ENCODE results near the gene FNDC1.
"Not testable (repeated sequence)": the region's sequence is repeated elsewhere in the genome, so short reads cannot be mapped to it uniquely, and the experiment has no call there.

Gene FNDC1

GRCh38 chr6:159282421-159282820 lies 113.2 kb downstream of the FNDC1 start:
- no peak for TF ChIP-seq CTCF (IDR thresholded peaks at IDR 0.05; ENCODE audit: control insufficient read depth, insufficient read depth, low read depth, low read length, missing control alignments)
- DNase-seq (ENCODE audit: low read depth) = no peak
- H3K4me3 ChIP-seq (ENCODE audit: control insufficient read depth, low read depth, low read length) = no peak overlapping the region

DNA sequence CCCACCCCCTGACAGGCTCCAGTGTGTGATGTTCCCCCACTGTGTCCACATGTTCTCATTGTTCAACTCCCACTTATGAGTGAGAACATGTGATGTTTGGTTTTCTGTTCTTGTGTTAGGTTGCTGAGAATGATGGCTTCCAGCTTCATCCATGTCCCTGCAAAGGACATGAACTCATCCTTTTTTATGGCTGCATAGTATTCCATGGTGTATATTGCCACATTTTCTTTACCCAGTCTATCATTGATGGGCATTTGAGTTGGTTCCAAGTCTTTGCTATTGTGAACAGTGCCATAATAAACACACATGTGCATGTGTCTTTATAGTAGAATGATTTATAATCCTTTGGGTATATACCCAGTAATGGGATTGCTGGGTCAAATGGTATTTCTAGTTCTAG lies 115.5 kb downstream of the FNDC1 start:
- DNase-seq (ENCODE audit: low read depth) = not testable (repeated sequence)

GRCh38 chr6:159298840-159299239 lies 129.6 kb downstream of the FNDC1 start:
- H3K4me3 ChIP-seq (ENCODE audit: control insufficient read depth, low read depth, low read length) = no peak overlapping the region
- DNase-seq (ENCODE audit: low read depth) = no peak

More for the DNA sequence above, 115.5 kb downstream of the FNDC1 start:
- H3K4me3 ChIP-seq (ENCODE audit: control insufficient read depth, low read depth, low read length) = not testable (repeated sequence)

GRCh38 chr6:159299566-159299965 lies 130.4 kb downstream of the FNDC1 start:
- no peak for TF ChIP-seq CTCF (IDR thresholded peaks at IDR 0.05; ENCODE audit: control insufficient read depth, insufficient read depth, low read depth, low read length, missing control alignments)
- no peak overlapping the region for H3K4me3 ChIP-seq (ENCODE audit: control insufficient read depth, low read depth, low read length)
- no peak for DNase-seq (ENCODE audit: low read depth)

More at GRCh38 chr6:159298840-159299239, 129.6 kb downstream of the FNDC1 start:
- no peak for TF ChIP-seq CTCF (IDR thresholded peaks at IDR 0.05; ENCODE audit: control insufficient read depth, insufficient read depth, low read depth, low read length, missing control alignments)

DNA sequence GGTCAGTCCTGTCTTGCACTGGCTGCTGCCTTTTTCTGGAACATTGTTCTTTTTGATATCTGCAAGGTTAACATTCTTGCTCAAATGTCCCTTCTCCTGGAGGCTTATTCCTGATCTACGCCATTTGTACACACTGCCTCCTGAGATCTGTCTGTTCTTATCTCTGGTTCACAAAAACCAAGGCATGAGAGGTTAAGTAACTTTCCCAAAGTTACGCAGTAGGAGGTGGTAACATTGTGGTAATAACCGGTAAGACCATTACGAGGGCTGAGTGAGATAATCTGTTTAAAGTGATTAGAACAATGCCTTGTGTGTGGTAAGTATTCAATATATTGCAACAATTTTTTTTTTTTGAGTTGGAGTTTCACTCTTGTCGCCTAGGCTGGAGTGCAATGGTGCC lies 132.1 kb downstream of the FNDC1 start:
- DNase-seq (ENCODE audit: low read depth) = no peak
- no peak overlapping the region for H3K4me3 ChIP-seq (ENCODE audit: control insufficient read depth, low read depth, low read length)
- TF ChIP-seq CTCF (IDR thresholded peaks at IDR 0.05; ENCODE audit: control insufficient read depth, insufficient read depth, low read depth, low read length, missing control alignments) = no peak

- TF ChIP-seq CTCF (IDR thresholded peaks at IDR 0.05; ENCODE audit: control insufficient read depth, insufficient read depth, low read depth, low read length, missing control alignments) = no peak
- H3K4me3 ChIP-seq (ENCODE audit: control insufficient read depth, low read depth, low read length) = no peak overlapping the region
- DNase-seq (ENCODE audit: low read depth) = no peak
These were observed 132.8 kb downstream of the FNDC1 start for GRCh38 chr6:159301810-159302593.

DNA sequence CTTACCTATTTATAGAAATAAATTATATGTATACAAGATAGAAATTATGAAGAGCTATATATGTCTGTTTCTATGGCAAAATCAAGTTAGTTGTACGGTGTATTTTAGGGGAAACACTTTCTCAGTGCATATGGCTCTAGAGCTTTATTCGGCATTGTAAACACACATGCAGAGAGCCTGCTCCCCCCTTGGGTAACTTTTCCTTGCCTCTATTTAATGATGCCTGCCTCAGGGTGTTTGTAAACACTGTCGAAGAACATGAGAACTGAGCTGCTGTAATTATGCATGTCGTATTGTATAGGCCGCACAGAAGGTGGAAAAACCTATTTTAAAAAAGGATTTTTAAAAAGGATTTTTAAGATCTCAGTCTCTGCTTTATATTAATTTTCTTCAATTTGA lies 133.4 kb downstream of the FNDC1 start:
- no peak for TF ChIP-seq CTCF (IDR thresholded peaks at IDR 0.05; ENCODE audit: control insufficient read depth, insufficient read depth, low read depth, low read length, missing control alignments)
- no peak overlapping the region for H3K4me3 ChIP-seq (ENCODE audit: control insufficient read depth, low read depth, low read length)
- no peak for DNase-seq (ENCODE audit: low read depth)
